Peyer's patch (tissue), 4 donors: ENCODE data around the gene PRDX6. TPM values are rescaled to one million over a fixed set of nuclear protein-coding genes. Genes with fewer than 3 reads are reported as not detected.
"Not testable (repeated sequence)": the region's sequence is repeated elsewhere in the genome, so short reads cannot be mapped to it uniquely, and the experiment has no call there.

Experiments
- DNase-seq, 3 donors: peaks; one replicate each; pipeline ENCODE4 v3.0.0-alpha.2; 2017 to 2019
- H3K27ac ChIP-seq, 4 donors: fragments of 200-600 bp; sonication (generic); one replicate each; pipeline ENCODE4 v1.5.1; 2016 to 2019
- H3K27me3 ChIP-seq, 2 donors: fragments of 200-600 bp; sonication (generic); one replicate each; pipeline ENCODE4 v1.5.1; 2019
- H3K36me3 ChIP-seq, 3 donors: fragments of 200-600 bp; sonication (generic); one replicate each; pipeline ENCODE4 v1.5.1; 2016 to 2019
- H3K4me1 ChIP-seq, 4 donors: fragments of 200-600 bp; sonication (generic); one replicate each; pipeline ENCODE4 v1.5.1; 2016 to 2019
- H3K4me3 ChIP-seq, 4 donors: fragments of 200-600 bp; sonication (generic); 1 replicate in 3 of 4; 2 replicates in 1 of 4; pipeline ENCODE4 v1.5.1; 2016 to 2019; ENCODE audit warnings: mild to moderate bottlenecking in 1 of 4
- H3K9me3 ChIP-seq, 4 donors: fragments of 200-600 bp; sonication (generic); one replicate each; pipeline ENCODE4 v1.5.1; 2016 to 2019; ENCODE audit warnings: mild to moderate bottlenecking in 1 of 4
- POLR2A ChIP-seq, 2 donors: fragments of 450-650 bp; IDR thresholded peaks; one replicate each; pipeline ENCODE4 v1.5.1; 2017; ENCODE audit warnings: antibody characterized with exemption in 2 of 2, mild to moderate bottlenecking in 2 of 2, moderate library complexity in 2 of 2
- total RNA-seq, 4 donors: library from RNA; depleted of rRNA; stranded (reverse); fragments of >200 nt; gene quantifications; one replicate each; pipeline ENCODE4 v1.1.0, GENCODE V29; 2016
- TF ChIP-seq, protein P1 (sequence below), 6 experiments: fragments of 450-650 bp in 4 of 6; fragments of 200-600 bp in 2 of 6; sonication (generic) in 1 of 6; IDR thresholded peaks; one replicate each; pipeline ENCODE4 v1.5.1; 2017 to 2019; ENCODE audit warnings: antibody characterized with exemption in 6 of 6, mild to moderate bottlenecking in 3 of 6, moderate library complexity in 1 of 6

The PRDX6 gene
- total RNA-seq, 4 donors from 2014 or later, result 75.3 to 130 (median 108) TPM

GRCh38 chr1:173453982-173454381, 23.2 kb upstream of the PRDX6 start:
- no peak overlapping the region for H3K27ac ChIP-seq
- no peaks in the 10 kb centered on the region for H3K36me3 ChIP-seq
- no peaks in the 10 kb centered on the region for H3K4me1 ChIP-seq
- DNase-seq, result no peak
- no peak overlapping the region for H3K4me3 ChIP-seq
- TF ChIP-seq, protein P1, sequence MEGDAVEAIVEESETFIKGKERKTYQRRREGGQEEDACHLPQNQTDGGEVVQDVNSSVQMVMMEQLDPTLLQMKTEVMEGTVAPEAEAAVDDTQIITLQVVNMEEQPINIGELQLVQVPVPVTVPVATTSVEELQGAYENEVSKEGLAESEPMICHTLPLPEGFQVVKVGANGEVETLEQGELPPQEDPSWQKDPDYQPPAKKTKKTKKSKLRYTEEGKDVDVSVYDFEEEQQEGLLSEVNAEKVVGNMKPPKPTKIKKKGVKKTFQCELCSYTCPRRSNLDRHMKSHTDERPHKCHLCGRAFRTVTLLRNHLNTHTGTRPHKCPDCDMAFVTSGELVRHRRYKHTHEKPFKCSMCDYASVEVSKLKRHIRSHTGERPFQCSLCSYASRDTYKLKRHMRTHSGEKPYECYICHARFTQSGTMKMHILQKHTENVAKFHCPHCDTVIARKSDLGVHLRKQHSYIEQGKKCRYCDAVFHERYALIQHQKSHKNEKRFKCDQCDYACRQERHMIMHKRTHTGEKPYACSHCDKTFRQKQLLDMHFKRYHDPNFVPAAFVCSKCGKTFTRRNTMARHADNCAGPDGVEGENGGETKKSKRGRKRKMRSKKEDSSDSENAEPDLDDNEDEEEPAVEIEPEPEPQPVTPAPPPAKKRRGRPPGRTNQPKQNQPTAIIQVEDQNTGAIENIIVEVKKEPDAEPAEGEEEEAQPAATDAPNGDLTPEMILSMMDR (IDR thresholded peaks at IDR 0.05), result no peak
- TF ChIP-seq POLR2A (IDR thresholded peaks at IDR 0.05), result no peak
- H3K9me3 ChIP-seq, result no peaks in the 10 kb centered on the region
- H3K27me3 ChIP-seq, result no peaks in the 10 kb centered on the region

DNA sequence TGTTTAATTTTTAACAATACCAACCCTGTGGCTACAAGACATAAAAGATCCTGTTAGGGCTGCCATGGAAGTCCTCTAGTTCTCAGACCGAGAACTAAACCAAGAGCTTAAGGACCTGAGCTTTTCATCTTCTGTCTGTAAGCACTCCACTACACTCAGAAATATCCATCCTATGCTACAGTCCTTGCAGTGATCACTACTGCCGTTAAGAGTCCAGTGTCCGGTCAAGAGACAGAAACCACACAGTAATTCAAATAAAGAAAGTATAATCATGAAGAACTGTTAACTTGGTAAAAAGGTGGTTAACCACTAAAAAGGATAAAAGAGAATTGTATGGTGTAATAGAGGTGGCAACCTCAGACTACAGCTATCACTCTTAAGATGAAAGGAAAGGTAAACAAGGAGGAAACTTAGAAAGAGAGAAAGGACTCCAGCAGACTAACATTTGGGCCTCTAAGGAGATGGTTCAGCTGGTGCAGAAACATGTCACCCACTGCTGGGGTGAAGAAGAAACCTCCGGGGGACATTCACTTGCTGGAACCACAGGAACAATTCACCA, 22.1 kb upstream of the PRDX6 start:
- H3K27me3 ChIP-seq, result no peaks in the 10 kb centered on the region
- no peaks in the 10 kb centered on the region for H3K36me3 ChIP-seq

DNA sequence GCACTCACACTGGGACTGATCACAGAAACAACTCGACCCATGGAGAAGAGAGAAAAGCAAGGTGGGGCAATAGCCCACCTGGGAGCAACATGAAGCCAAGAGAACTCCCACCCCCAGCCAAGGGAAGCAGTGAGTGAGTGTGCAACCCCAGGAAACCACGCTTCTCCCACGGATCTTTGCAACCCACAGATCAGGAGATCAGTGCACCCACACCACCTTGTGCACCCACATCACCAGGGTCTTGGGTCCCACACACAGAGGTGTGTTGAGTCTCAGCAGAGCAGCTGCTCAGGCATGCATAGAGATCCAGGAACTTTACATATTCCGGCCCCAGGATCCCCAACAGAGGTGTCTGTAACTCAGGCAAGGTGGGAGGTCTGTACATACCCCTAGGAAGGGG, 17.2 kb upstream of the PRDX6 start:
- no peak for TF ChIP-seq POLR2A (IDR thresholded peaks at IDR 0.05)
- TF ChIP-seq, protein P1 (IDR thresholded peaks at IDR 0.05), result no peak
- Histone ChIP-seq H3K27me3 (no peaks in the 10 kb centered on the region), H3K27ac (no peak overlapping the region), H3K4me1 (no peaks in the 10 kb centered on the region), H3K9me3 (no peaks in the 10 kb centered on the region), H3K36me3 (peaks cover 0 to 5% (median 0%) of the 10 kb centered on the region in 3 donors), H3K4me3 (no peak overlapping the region)
- no peak for DNase-seq

More for the DNA sequence above, 22.1 kb upstream of the PRDX6 start:
- no peak for DNase-seq
- no peaks in the 10 kb centered on the region for H3K4me1 ChIP-seq
- TF ChIP-seq POLR2A (IDR thresholded peaks at IDR 0.05), result no peak
- TF ChIP-seq, protein P1 (IDR thresholded peaks at IDR 0.05), result no peak
- no peak overlapping the region for H3K4me3 ChIP-seq
- no peaks in the 10 kb centered on the region for H3K9me3 ChIP-seq
- no peak overlapping the region for H3K27ac ChIP-seq

DNA sequence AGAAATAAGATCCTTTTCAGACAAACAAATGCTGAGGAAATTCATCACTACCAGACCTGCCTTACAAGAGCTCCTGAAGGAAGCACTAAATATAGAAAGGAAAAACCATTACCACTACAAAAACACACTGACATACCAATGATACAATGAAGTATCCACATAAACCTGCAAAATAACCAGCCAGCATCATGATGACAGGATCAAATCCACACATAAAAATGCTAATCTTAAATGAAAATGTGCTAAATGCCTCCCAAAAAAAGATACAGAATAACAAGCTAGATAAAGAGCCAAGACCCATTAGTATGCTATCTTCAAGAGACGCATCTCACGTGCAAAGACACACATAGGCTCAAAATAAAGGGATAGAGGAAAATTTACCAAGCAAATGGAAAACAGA, 14.5 kb upstream of the PRDX6 start:
- H3K9me3 ChIP-seq, H3K4me1 ChIP-seq, H3K4me3 ChIP-seq, H3K27me3 ChIP-seq, H3K27ac ChIP-seq, H3K36me3 ChIP-seq, DNase-seq: not testable (repeated sequence)

- H3K4me3 ChIP-seq, H3K27me3 ChIP-seq, H3K9me3 ChIP-seq, H3K36me3 ChIP-seq, DNase-seq, H3K27ac ChIP-seq, H3K4me1 ChIP-seq: not testable (repeated sequence)
Measured at GRCh38 chr1:173464185-173464584, 12.9 kb upstream of the PRDX6 start.

- no peak overlapping the region for H3K4me3 ChIP-seq
- H3K9me3 ChIP-seq, result peaks cover 0 to 7% (median 3%) of the 10 kb centered on the region in 4 donors
- no peak overlapping the region for H3K27ac ChIP-seq
- no peaks in the 10 kb centered on the region for H3K27me3 ChIP-seq
- no peak for DNase-seq
- TF ChIP-seq, protein P1 (IDR thresholded peaks at IDR 0.05), result no peak
- no peak for TF ChIP-seq POLR2A (IDR thresholded peaks at IDR 0.05)
- no peaks in the 10 kb centered on the region for H3K4me1 ChIP-seq
- no peaks in the 10 kb centered on the region for H3K36me3 ChIP-seq
Measured at GRCh38 chr1:173467426-173467825, 9.7 kb upstream of the PRDX6 start.

DNA sequence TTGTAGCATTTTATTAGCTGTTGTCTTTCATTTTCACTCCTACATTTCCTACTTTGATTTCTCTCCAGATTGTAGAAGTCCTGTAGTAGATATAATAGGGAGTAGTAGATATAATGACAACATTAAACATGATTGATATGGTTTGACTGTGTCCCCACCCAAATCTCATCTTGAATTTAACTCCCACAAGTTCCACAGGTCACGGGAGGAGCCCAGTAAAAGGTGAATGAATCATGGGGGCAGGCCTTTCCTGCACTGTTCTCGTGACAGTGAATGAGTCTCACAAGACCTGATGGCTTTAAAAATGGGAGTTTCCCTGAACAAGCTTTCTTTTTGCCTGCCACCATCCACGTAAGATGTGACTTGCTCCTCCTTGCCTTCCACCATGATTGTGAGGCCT, 7.5 kb upstream of the PRDX6 start:
- no peak for DNase-seq
- H3K27me3 ChIP-seq, result no peaks in the 10 kb centered on the region
- H3K4me1 ChIP-seq, result peaks cover 0 to 13% (median 0%) of the 10 kb centered on the region in 4 donors
- H3K27ac ChIP-seq, result no peak overlapping the region
- peaks cover 0 to 7% (median 3%) of the 10 kb centered on the region in 4 donors for H3K9me3 ChIP-seq
- no peak overlapping the region for H3K4me3 ChIP-seq
- TF ChIP-seq, protein P1 (IDR thresholded peaks at IDR 0.05), result no peak
- no peak for TF ChIP-seq POLR2A (IDR thresholded peaks at IDR 0.05)
- no peaks in the 10 kb centered on the region for H3K36me3 ChIP-seq
